ENCODE data around the gene CAMTA1.

DNA sequence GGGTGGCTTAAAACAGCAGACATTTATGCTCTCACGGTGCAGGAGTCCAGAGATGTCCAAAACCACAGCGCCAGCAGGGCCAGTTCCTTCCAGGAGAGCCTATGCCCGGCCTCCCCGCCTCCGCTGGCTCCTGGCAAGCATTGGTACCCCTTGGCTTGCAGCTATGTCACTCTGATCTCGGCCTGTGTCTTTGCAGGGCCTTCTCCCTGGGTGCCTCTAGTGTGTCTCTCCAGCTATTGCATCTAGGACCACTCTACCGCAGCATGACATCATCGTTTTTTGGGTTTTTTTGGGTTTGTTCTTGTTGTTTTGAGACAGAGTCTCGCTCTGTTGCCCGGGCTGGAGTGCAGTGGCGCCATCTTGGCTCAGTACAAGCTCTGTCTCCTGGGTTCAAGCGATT lies 788.2 kb downstream of the CAMTA1 start:
- TF ChIP-seq, protein P1, sequence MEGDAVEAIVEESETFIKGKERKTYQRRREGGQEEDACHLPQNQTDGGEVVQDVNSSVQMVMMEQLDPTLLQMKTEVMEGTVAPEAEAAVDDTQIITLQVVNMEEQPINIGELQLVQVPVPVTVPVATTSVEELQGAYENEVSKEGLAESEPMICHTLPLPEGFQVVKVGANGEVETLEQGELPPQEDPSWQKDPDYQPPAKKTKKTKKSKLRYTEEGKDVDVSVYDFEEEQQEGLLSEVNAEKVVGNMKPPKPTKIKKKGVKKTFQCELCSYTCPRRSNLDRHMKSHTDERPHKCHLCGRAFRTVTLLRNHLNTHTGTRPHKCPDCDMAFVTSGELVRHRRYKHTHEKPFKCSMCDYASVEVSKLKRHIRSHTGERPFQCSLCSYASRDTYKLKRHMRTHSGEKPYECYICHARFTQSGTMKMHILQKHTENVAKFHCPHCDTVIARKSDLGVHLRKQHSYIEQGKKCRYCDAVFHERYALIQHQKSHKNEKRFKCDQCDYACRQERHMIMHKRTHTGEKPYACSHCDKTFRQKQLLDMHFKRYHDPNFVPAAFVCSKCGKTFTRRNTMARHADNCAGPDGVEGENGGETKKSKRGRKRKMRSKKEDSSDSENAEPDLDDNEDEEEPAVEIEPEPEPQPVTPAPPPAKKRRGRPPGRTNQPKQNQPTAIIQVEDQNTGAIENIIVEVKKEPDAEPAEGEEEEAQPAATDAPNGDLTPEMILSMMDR (IDR thresholded peaks at IDR 0.05) = no peak
- TF ChIP-seq EZH2 (IDR thresholded peaks at IDR 0.05) = no peak

Data from neural progenitor cell (in vitro differentiated cells).